ENCODE data around the gene CSF1R. TPM values are rescaled to one million over a fixed set of nuclear protein-coding genes. Genes with fewer than 3 reads are reported as not detected.

The CSF1R gene
- polyA plus RNA-seq, 3 donors, result 13.6 to 15.1 (median 13.8) TPM

GRCh38 chr5:150075233-150075632 is 11.1 kb downstream of the CSF1R start:
- DNase-seq (ENCODE audit: low read depth in 3 of 3, low spot score in 2 of 3), result no peak

- no peak for DNase-seq (ENCODE audit: low read depth in 3 of 3, low spot score in 2 of 3)
Measured at GRCh38 chr5:150073677-150074076, 12.7 kb downstream of the CSF1R start.

DNA sequence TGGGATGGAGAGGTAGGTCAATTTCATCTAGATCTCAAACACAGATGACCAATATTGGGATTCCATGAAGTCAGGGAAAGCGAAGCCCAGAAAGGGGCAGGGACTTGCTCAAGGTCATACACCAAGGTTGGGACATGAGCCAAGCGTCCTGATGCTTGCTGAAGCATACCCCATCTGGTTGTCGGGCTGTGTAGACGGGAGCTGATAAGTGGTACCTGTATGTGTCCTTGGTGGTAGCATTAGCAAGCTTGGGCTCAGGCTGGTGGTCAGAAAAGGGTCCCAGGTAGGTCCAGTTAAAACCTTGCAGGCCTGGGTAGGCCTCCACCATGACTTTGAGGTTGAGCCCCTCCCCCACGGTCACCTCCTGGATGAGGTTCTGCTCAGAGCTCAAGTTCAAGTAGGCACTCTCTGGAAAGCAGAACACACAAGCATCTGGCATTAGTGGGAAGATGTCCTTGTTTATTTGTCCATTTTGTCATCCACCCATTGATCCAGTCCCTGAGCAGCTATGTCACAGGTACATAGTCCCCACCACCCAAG is 13.2 kb downstream of the CSF1R start:
- DNase-seq (ENCODE audit: low read depth in 3 of 3, low spot score in 2 of 3), result no peak

- no peak for DNase-seq (ENCODE audit: low read depth in 3 of 3, low spot score in 2 of 3)
Measured at GRCh38 chr5:150070821-150071220, 15.5 kb downstream of the CSF1R start.

GRCh38 chr5:150069672-150070627 is 16.4 kb downstream of the CSF1R start:
- no peak for DNase-seq (ENCODE audit: low read depth in 3 of 3, low spot score in 2 of 3)

- no peak for DNase-seq (ENCODE audit: low read depth in 3 of 3, low spot score in 2 of 3)
Measured at GRCh38 chr5:150068961-150069645, 17.3 kb downstream of the CSF1R start.

DNA sequence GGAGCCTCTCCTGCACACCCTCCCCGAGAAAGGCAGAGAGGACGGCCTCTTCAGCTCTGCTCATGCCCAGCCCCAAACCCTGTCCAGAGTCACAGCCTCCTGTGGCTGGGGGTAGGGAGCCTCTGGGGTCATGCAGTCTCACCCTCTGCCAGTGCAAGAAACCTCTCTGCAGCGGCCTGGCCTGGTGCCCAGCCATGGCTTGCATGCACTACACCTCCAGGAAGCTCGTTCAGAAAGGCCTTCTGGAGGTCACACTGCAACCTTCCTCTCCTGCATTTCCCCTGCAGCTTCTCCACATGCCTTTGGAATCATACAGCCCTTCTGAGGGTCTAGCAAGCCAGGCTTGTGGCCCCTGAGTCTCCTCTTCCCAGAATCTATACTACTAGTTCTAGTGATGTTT is 17.9 kb downstream of the CSF1R start:
- no peak for DNase-seq (ENCODE audit: low read depth in 3 of 3, low spot score in 2 of 3)

DNA sequence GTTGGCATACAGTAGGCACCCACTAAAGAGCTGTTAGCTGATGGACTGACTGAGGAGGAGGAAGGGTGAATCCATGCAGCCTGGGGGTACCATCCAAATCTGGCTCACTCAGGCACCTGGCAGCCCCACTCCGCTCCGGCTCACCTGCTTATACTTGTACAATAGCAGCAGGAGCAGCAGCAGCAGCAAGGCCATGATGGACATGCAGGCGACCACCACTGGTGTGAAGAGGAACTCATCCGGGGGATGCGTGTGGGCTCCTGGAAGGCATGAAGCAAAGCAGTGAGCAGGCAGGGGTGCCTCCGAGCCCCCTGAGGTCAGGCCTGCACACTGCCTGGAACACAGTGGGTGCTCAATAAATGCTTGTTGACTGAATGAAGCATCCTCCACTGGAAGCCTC is 18.3 kb downstream of the CSF1R start:
- no peak for DNase-seq (ENCODE audit: low read depth in 3 of 3, low spot score in 2 of 3)

DNA sequence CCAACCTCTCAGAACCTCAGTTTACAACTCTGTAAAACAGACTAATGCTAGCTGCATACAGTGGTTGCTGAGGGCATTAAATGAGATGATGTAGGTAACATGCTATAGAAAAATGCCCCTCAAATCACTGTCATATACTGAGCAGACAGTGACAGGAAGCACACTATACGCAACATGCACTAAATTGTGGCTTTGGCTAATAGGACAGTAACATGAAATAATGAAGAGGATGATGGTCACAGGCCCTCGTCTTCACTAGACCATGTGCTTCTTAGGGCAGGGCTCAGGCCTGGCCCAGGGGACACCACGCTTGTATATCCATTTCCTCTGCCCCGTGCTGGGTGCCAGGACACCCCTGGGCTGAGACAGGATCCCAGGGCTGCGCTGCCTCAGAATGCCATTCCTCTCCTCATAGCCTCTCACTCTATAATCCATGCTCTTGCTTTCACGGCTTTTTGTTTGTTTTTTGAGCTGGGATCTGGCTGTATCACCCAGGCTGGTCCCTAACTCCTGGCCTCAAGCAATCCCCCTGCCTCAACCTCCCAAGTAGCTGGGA is 18.9 kb downstream of the CSF1R start:
- no peak for DNase-seq (ENCODE audit: low read depth in 3 of 3, low spot score in 2 of 3)

DNA sequence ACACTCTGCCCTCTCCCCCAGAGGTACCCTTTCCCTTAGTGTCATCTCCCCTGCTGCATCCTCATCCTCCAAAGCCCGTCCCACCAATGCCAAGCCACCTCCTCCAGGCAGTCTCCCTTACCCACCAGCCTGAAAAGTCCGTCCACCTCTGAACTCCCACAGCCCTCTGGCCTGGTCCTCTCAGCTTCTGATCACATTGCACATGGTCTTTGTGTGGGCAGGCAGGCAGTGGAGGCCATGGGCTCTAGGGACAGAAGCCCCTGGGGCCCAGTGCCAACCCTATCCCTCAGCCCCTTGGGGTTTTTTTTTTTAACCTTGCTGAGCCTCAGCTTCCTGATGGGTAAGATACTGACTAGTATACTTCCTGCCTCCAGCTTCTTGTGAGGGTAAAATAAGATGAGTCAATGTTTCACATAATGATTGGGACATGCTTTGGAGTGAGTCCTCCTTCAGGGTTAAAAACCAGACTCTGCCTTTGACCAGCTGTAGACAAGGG is 19.4 kb downstream of the CSF1R start:
- no peak for DNase-seq (ENCODE audit: low read depth in 3 of 3, low spot score in 2 of 3)

DNA sequence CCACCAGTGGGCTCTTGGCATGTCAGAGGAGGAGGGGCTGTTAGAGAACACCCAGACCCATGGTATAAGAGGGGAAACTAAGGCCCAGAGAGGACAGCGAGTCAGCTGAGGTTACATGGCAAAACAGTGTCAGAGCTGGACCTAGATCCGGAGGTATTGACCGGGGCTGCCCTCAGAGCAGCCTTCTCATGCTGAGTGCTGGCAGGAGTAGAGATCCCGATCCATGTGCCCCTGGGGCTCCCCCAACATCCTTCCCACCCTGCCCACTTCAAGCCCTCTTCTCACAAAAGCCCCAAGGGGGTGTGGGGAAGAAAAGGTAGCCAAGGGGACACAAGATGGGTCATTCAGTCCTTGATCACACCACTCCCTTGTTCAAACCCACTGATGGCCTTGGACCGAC is 19.9 kb downstream of the CSF1R start:
- no peak for DNase-seq (ENCODE audit: low read depth in 3 of 3, low spot score in 2 of 3)

GRCh38 chr5:150065886-150066285 is 20.5 kb downstream of the CSF1R start:
- DNase-seq (ENCODE audit: low read depth in 3 of 3, low spot score in 2 of 3), result no peak

DNA sequence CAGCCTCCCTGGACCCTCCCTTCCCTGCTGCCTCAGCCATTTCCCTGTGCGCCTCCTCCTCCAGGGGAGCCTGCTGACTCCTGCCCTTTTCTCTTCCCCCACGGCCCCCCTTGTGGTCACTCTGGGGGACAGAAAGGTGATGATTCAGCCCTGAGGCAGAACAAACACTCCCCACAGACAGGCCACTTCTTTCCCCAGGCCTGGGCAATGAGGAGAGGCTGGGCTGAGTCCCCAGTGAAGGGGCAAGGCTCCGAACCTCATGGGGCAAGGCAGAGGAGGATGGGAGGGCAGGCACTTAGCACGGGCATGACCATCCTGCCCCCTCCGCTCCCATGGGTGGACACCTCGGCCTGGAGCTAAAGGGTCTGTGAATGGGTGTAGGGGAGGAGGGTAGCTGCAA is 21.0 kb downstream of the CSF1R start:
- no peak for DNase-seq (ENCODE audit: low read depth in 3 of 3, low spot score in 2 of 3)

DNA sequence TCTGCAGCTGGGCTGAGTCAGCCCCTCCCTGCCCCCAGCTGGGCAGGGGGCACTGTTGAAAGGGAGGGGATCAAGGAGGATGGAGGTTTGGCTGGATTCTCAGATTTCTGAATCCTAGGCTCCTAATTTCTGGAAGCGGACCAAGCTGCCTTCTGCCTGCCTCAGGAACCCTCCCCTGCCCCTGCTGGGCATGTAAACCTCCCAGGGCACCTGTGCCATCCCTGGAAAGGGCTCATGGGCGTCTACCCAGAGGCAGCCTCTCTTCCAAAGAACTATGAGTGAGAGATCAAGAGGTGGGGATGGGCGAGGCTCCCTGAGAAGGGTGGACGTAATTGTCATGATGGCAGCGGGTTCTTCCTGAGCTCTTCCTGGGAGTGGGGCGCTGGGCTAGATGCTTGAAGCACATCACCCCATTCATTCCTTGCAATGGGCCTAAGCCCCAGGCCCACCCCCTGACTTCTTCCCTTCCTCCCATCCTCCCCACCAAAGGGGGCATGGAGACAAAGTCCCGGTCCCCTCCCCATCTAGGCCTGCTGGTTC is 21.6 kb downstream of the CSF1R start:
- no peak for DNase-seq (ENCODE audit: low read depth in 3 of 3, low spot score in 2 of 3)

DNA sequence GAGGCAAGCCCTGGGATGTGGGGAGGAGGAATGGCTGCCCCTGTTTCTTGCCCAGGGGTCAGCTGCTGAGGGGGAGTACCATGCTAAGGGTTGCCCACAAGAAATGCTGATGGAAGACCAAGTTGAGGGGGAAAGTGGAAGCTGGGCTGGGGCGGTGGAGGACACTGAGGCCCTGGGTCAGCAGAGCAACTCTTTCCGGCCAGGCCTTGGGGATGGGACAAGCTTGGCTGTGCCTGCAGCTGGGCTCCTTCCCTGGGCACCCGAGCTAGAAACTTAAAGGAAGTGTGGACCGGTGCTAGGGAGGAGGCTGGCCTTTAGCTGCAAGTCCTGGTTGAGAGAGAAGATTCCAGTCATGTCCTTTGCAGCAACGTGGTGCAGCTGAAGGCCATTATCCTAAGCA is 22.7 kb downstream of the CSF1R start:
- no peak for DNase-seq (ENCODE audit: low read depth in 3 of 3, low spot score in 2 of 3)

- DNase-seq (ENCODE audit: low read depth in 3 of 3, low spot score in 2 of 3), result no peak
Measured at GRCh38 chr5:150062216-150062922, 24.0 kb downstream of the CSF1R start.

DNA sequence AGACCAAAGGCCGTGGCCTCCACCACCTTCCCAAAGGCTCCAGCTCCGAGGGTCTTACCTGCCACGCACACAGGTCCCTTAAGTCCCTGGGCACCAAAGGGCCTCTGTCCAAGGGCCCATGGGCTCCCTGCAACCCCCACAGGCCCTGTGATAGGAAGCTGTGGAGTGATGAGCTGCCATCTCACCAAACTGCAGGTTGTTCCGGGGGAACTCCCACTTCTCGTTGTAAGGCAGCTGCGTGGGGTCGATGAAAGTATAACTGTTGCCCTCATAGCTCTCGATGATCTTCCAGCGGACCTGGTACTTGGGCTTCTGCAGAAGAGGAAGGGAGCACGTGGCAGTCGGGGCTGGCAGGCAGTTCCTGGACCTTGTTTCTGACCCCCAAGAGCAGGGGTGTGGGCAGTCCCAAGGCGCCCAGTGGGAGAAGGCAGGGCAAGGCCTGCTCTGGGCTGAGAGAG is 24.8 kb downstream of the CSF1R start:
- no peak for DNase-seq (ENCODE audit: low read depth in 3 of 3, low spot score in 2 of 3)

DNA sequence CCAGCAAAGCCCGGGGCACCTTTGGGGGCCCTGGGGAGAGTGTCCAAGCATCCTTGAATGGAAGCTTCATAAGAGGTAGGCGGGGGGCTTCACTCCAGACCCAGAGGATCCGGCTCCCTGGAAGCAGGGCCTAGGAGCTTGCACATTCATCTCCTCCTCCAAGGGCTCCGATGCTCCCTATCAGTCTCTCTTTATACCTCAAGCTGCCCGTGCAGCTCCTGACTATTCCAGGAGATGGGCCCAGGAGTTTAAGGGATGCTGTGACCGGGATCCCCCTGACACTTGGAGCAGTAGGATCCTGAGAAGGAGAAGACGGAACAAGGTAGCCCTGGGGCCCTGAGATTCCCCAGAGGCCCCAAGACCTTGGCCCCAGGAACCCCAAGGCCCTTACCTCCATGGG is 25.9 kb downstream of the CSF1R start:
- DNase-seq (ENCODE audit: low read depth in 3 of 3, low spot score in 2 of 3), result no peak

DNA sequence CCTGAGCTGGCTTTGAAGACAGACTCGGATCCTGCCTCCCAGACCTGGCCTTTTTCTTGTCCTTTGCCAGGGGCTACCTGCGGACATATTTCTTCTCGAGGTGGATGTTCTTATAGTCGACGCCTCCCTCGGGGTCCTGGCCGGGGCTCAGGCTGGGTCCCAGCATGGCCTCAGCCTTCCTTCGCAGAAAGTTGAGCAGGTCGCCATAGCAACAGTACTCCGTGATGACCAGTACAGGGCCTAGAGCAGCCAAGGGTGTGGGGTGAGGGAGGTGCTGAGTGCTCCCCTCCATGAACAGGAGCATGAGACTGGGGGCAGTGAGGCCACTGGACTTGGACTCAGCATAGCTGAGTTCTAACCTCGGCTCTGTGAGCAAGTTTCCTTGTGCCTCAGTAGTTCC is 26.7 kb downstream of the CSF1R start:
- DNase-seq (ENCODE audit: low read depth in 3 of 3, low spot score in 2 of 3), result no peak

DNA sequence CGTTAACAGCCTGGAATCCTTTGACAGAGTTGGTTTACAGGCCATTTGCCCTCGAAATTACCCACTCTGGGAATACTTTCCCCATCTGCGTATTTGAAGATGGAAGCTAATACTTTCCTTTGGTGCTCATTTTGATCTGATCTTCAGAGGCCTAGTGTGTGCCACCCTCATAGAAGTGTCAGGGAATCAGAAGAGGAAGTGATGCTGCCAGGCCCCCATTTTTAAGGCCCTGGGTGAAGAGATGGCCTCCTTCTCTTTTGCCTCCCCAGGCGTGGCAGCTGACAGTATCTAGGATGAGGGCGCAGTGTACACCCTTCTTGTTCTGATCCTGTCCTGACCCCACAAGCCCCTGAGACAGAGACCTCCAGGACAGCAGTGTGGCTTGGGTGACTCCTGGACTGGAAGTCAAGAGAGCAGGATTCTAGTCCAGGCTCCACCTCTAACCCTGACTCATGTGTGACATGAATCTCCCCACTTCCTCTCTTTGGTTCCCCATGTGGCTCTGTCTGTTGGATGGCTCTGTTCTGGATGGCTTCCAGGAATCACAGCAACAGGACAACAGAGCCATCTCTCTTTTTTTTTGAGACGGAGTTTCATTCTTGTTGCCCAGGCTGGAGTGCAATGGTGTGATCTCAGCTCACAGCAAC is 27.8 kb downstream of the CSF1R start:
- no peak for DNase-seq (ENCODE audit: low read depth in 3 of 3, low spot score in 2 of 3)
